NCI-H526 treated with DMSO at 0.1 percent for 48 hours (cell line): ENCODE measurements around the gene ZNF346.

ENCODE experiments used
- DNase-seq: peaks from one replicate; lab custom pipeline; 2025; lab: John Stamatoyannopoulos, UW

ZNF346 gene

DNA sequence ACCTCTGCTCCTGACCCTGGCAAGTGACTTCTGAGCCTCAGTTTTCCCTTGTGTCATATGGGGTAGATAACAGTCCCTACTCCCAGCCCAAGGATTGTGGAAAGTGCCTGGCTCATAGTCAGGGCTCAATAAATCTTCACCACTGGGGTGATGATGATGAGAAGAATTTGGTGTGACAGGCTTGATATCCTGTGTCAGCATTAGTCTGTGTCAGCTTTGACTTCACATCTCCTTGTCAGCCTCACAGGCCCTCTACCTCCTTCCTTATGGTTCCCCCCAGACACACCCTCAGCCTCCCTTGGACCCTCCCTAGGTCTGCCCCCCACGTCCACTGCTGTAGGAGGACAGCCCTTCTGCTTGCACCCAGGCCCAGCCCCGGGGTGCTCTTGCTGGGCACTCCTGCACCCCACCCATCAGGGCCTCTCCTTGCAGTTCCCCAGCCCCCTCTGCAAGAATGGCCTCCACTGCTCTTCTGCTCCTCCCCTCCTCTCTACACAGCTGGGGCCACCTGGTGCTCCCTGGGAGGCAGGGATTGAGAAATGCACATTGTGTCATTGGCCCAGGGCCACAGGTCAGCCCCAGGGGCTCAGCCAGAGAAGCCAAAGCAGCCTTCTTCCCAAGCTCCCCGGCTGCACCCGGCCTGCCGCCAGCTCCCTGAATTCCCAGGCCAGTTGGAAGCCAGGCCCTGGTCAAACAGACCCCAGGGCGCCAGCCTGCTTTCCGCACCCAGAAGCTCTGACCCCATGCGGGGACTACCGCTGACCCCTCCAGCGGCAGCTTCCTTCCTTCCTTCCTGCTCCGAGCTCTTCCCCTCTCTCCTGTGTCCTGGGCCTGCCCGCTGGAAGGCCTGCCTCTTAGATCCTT, 72.0 kb downstream of the ZNF346 start:
- DNase-seq: no peak

DNA sequence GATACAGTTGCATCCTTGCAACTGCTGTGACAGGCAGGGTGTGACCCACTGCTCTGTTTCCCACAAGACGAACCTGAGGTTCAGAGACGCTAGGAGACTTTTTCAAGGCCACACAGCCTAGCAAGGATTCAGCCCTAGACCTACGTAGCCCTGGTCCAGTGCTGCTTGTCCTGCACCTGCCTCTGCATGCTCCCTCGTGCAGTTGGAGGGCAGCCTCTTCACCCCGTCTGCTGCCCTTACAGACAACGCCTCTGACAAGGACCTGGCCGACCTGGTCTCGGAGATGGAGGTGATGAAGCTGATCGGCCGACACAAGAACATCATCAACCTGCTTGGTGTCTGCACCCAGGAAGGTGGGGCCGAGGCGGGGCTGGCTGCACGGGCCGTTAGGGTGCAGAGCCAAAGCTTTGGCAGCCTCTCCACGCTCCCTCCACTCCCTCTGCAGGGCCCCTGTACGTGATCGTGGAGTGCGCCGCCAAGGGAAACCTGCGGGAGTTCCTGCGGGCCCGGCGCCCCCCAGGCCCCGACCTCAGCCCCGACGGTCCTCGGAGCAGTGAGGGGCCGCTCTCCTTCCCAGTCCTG, 72.7 kb downstream of the ZNF346 start:
- no peak for DNase-seq

GRCh38 chr5:177096162-177097015, 73.9 kb downstream of the ZNF346 start:
- DNase-seq: no peak

GRCh38 chr5:177097016-177097985, 74.8 kb downstream of the ZNF346 start:
- DNase-seq: no peak

DNA sequence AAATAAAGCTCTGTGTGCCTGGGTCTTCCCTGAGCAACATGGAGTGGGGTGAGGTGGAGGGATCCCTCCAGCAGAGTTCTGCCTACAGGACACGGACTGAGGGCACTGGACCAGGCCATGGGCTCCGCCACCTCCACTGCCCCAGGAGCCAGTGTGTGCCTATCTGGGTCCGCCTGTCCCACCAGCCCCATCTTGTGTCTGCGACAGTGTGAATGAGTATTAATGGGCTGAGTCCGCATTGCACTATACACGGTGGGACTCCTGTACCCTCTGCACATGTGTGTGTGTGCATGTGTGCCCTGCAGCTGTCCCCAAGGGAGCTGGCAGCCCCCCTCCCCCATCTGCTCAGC, 75.6 kb downstream of the ZNF346 start:
- no peak for DNase-seq

DNA sequence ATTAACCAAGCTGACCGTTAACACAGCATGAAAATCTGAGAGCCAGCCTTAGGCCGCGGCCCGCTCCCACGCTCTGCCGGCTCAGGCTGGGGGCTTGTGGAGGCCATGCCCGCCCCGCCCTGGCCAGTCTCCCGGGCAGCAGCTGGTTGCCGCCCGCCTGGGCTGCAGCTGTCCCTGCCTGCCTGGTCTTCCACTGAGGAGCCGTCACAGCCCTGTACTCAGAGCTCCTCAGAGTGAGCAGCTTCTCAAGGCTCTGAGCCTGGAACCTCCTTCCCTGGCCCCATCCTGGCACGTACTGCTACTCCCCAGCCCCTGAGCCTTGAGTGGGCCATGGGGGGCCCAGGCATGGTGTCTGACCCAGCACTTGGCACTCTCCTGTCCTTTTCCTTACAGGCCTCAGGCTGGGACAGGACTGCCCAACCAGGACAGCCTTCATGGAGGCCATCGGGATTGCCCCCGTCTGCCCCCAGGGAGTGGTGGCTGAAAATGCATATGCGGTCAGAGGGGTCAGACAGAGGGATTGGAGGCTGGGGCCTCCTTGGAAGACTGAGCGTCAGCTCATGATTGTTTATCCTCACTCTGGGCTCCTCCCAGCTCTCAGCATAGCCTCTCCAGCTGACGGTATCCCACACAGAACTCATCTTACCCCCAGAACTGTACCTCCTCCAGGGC, 76.1 kb downstream of the ZNF346 start:
- no peak for DNase-seq

DNA sequence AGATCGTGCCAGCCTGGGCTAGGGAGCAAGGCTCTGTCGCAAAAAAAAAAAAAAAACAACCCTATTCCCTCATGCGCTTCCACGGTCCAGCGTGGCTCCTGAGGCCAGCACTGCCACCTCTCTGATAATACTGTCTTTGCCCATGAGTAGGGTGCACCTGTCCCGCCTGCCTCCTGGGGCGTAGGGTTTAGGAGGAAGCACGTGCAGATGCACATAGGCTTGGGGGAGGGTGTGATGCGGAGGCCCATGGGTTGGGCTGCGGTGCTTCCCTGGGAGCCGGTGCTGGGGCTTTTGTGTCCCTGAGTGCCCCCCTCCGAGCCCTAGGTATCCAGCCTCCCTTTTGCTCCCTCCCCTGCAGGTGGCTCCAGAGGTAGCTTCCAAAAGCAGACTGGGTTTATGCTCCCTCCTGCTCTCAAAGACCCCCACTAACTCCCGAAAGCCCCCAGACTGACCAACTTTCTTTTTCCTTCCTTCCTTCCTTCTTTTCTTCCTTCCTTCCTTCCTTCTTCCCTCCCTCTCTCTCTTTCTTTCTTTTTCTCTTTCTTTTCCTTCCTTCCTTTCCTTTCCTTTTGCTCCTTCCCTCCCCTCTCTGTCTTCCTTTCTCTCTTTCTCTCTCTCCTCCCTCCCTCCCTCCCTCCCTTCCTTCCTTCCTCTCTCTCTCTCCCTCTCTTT, 77.1 kb downstream of the ZNF346 start:
- no peak for DNase-seq

DNA sequence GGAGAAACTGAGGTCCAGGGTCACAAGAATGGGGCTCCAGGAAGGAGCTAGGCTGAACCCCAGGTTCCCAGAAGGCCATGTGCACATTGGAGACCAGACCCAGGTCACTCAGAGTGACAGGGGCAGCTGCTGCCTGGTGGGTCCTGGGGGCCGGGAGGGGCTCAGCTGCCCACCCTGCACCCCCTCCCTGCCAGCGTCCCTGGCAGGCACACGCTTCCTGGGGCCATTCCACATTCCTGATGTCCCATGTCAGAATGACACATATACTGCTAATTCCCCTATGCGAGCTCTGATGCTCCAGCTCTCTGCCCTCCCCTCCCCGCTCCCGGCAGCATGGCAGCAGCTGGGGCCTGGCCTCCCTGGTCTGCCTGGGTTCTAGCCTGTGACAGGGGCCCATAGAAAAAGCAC, 78.2 kb downstream of the ZNF346 start:
- DNase-seq: no peak

GRCh38 chr5:177103523-177104253, 81.2 kb downstream of the ZNF346 start:
- DNase-seq: no peak

DNA sequence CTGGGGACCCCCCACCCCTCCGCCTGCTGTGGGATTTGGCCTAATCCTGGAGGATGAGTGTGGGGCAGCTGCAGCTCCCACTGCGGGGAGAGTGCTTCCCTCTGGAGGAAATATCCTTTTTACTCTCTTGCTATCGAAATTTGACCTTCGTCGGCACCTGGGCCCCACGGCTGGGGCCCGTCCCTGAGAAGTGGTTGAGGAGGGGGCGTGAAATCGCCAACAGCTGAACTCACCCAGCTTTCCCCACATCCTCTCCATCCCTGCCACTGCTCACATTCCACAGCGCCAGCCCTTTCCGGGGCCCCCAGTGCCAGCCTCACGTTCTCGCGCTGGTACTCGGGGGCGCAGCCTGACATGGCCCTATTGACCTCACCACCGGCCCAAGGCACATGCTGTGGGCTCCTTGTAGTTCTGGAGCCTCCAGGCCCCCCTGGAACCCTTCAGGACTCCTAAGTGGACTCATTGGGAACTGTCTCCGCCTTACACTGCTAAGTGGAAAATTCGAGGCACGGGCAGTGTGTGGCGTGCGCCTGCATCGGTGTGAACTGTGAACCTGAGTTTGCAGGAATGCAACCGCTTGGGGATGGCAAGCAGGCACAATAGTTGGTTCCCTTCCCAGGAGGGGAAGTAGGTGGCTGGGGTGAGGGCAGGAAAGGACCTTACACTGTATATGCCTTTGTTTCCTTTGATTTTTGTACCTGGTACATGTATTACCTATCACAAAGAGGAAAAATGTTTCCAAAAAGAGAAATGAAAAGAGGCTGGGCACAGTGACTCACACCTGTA, 83.4 kb downstream of the ZNF346 start:
- DNase-seq: no peak

GRCh38 chr5:177107159-177107558, 84.7 kb downstream of the ZNF346 start:
- no peak for DNase-seq

DNA sequence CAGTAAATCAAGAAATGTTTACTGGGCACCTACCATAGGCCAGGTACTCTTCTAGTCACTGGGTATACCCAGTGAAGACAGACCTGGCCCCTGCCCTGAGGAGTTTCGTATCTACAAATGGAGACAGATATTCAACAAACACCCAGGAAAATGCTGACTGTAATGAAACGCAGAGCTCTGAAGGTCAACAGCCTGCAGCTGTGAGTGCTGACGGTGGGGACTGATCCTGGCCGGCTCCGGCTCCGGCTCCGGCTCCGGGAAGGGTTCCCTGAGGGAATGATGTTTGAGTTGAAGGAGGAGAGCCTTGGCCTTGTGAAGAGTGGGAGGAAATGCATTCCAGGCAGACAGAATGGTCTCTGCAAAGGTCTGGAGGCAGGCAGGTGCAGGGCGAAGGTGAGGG, 87.3 kb downstream of the ZNF346 start:
- DNase-seq: no peak

DNA sequence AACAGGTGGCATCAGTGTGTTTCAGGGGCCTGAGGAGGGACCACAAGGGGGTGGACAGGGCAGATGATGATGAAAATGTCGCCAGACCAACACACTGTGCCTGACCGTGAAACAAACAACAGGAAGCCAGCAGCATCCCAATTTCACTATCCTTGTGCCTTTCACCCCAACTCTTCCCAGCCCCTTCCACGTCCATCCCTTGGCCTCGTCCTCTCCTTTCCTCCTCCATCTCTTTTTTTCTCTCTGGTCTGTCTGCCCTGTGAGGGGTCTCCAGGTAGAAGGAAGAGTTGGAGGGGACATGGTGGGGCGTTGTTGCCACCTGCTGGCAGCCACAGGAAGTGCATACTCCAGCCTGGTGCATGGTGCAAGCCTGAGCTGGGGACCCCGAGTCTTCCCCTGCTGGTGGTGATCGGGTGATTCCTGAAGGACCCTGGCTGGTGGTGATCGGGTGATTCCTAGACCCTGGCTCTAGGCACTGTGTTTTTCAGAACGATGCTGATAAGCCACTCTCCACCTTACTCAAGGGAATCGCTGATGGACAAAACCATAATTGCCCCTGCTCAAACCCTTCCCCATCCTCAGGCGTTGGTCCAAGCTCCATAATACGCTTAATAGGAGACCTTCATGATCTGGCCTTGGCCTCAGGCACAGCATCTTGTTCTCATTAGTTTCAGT, 89.4 kb downstream of the ZNF346 start:
- DNase-seq: peak; percentile 7

GRCh38 chr5:177112589-177113220, 90.2 kb downstream of the ZNF346 start:
- no peak for DNase-seq

- peak; percentile 1 for DNase-seq
Measured at GRCh38 chr5:177113566-177114424, 91.3 kb downstream of the ZNF346 start.

- DNase-seq: no peak
Measured at GRCh38 chr5:177116631-177117373, 94.3 kb downstream of the ZNF346 start.
